NCI-H460 (cell line): ENCODE measurements around the gene SLC2A14. TPM values are rescaled to one million over a fixed set of nuclear protein-coding genes. Genes with fewer than 3 reads are reported as not detected.
"Not testable (repeated sequence)": the region's sequence is repeated elsewhere in the genome, so short reads cannot be mapped to it uniquely, and the experiment has no call there.

Experiments
- DNase-seq: peaks from one replicate; pipeline ENCODE4 v3.0.0-alpha.2; 2016; ENCODE audit warnings: low read depth; ENCODE audit errors: extremely low read depth
- polyA plus RNA-seq: library from polyadenylated mRNA; depleted of rRNA; stranded (reverse); fragments of >200 nt; gene quantifications from 2 replicates; pipeline ENCODE4 v1.2.3, GENCODE V29; 2014; cell fraction: nucleus; rRNA removed
- total RNA-seq: library from RNA; depleted of rRNA; stranded (reverse); fragments of >200 nt; shearing (Covaris generic); gene quantifications from 2 replicates; pipeline ENCODE4 v1.2.3, GENCODE V29; 2014; rRNA removed

Gene SLC2A14
- not detected in 2 replicates for total RNA-seq
- polyA plus RNA-seq, result not detected in 2 replicates

GRCh38 chr12:7872566-7873319 is at the start of gene SLC2A14:
Gene SLC2A14 (minus strand): TSS chr12:7872915. CDS start chr12:7869880, 3,035 bp downstream.
- DNase-seq, result no peak

GRCh38 chr12:7921181-7921580 is 48.5 kb upstream of the SLC2A14 start:
- not testable (repeated sequence) for DNase-seq

- not testable (repeated sequence) for DNase-seq
These were observed 45.5 kb upstream of the SLC2A14 start for GRCh38 chr12:7918268-7918590.

GRCh38 chr12:7917392-7918267 is 44.9 kb upstream of the SLC2A14 start:
- no peak for DNase-seq

- no peak for DNase-seq
These were observed 44.2 kb upstream of the SLC2A14 start for GRCh38 chr12:7916936-7917335.

GRCh38 chr12:7915661-7916403 is 43.1 kb upstream of the SLC2A14 start:
- DNase-seq, result no peak

GRCh38 chr12:7910106-7910505 is 37.4 kb upstream of the SLC2A14 start:
- not testable (repeated sequence) for DNase-seq

GRCh38 chr12:7907009-7907408 is 34.3 kb upstream of the SLC2A14 start:
- peak; percentile 37 for DNase-seq

GRCh38 chr12:7906303-7906702 is 33.6 kb upstream of the SLC2A14 start:
- not testable (repeated sequence) for DNase-seq

GRCh38 chr12:7905600-7906125 is 32.9 kb upstream of the SLC2A14 start:
- DNase-seq, result not testable (repeated sequence)

GRCh38 chr12:7905071-7905470 is 32.4 kb upstream of the SLC2A14 start:
- DNase-seq, result no peak

GRCh38 chr12:7902416-7902815 is 29.7 kb upstream of the SLC2A14 start:
- DNase-seq, result not testable (repeated sequence)

GRCh38 chr12:7899755-7900154 is 27.0 kb upstream of the SLC2A14 start:
- no peak for DNase-seq

- DNase-seq, result not testable (repeated sequence)
These were observed 24.0 kb upstream of the SLC2A14 start for GRCh38 chr12:7896726-7897125.

GRCh38 chr12:7892186-7892980 is 19.7 kb upstream of the SLC2A14 start:
- no peak for DNase-seq

GRCh38 chr12:7884689-7885088 is 12.0 kb upstream of the SLC2A14 start:
- no peak for DNase-seq

- DNase-seq, result not testable (repeated sequence)
These were observed 9.0 kb upstream of the SLC2A14 start for GRCh38 chr12:7881736-7882120.

GRCh38 chr12:7880952-7881735 is 8.4 kb upstream of the SLC2A14 start:
- not testable (repeated sequence) for DNase-seq

- no peak for DNase-seq
These were observed 6.5 kb upstream of the SLC2A14 start for GRCh38 chr12:7879246-7879645.
